Vagina (tissue), 2 donors: ENCODE measurements around the gene KYNU.
"Not testable (repeated sequence)": the region's sequence is repeated elsewhere in the genome, so short reads cannot be mapped to it uniquely, and the experiment has no call there.

Experiments used
- CTCF ChIP-seq, 3 experiments: fragments of 450-650 bp in 2 of 3; fragments of 200-600 bp in 1 of 3; sonication (generic) in 1 of 3; IDR thresholded peaks; one replicate each; pipeline ENCODE4 v1.5.1; 2017 to 2019; ENCODE audit warnings: antibody characterized with exemption in 3 of 3, mild to moderate bottlenecking in 2 of 3, moderate library complexity in 2 of 3
- POLR2A ChIP-seq, 2 donors: fragments of 450-650 bp; IDR thresholded peaks; one replicate each; pipeline ENCODE4 v1.6.1; 2017; ENCODE audit warnings: antibody characterized with exemption in 2 of 2, mild to moderate bottlenecking in 2 of 2, moderate library complexity in 2 of 2
- POLR2AphosphoS5 ChIP-seq, 2 donors: sonication (generic); formaldehyde crosslinking; IDR thresholded peaks; one replicate each; pipeline ENCODE4 v1.9.0; 2017; ENCODE audit warnings: antibody characterized with exemption in 2 of 2, mild to moderate bottlenecking in 2 of 2, low read depth in 1 of 2; ENCODE audit not compliant: insufficient read depth in 1 of 2

GRCh38 chr2:142900327-142900726 lies 22.9 kb downstream of the KYNU start:
- TF ChIP-seq CTCF (IDR thresholded peaks at IDR 0.05); POLR2A (IDR thresholded peaks at IDR 0.05); POLR2AphosphoS5 (IDR thresholded peaks at IDR 0.05; ENCODE audit: insufficient read depth in 1 of 2, low read depth in 1 of 2): not testable (repeated sequence)
